Hepatocyte (in vitro differentiated cells): ENCODE measurements around the gene SELENOM.

Experiments used
- CTCF ChIP-seq: fragments of 200-600 bp; sonication (generic); IDR thresholded peaks from 2 replicates; pipeline ENCODE4 v1.5.1; 2016; ENCODE audit warnings: antibody characterized with exemption, mild to moderate bottlenecking; ENCODE audit not compliant: poor library complexity
- EZH2 ChIP-seq: fragments of 200-600 bp; sonication (generic); IDR thresholded peaks from 2 replicates; pipeline ENCODE4 v1.6.1; 2016; ENCODE audit warnings: antibody characterized with exemption, mild to moderate bottlenecking, borderline replicate concordance
- EZH2phosphoT487 ChIP-seq: fragments of 200-600 bp; sonication (generic); IDR thresholded peaks from one replicate; pipeline ENCODE4 v1.6.1; 2018; ENCODE audit warnings: antibody characterized with exemption, mild to moderate bottlenecking, low read depth, moderate library complexity; ENCODE audit not compliant: unreplicated experiment, severe bottlenecking

GRCh38 chr22:31143537-31143936 is 36.2 kb upstream of the SELENOM start:
- no peak for TF ChIP-seq EZH2phosphoT487
- no peak for TF ChIP-seq CTCF
- no peak for TF ChIP-seq EZH2
